HepG2 (cell line): Measurements from ENCODE around the gene PRSS48. TPM values are rescaled to one million over a fixed set of nuclear protein-coding genes. Genes with fewer than 3 reads are reported as not detected.
A peak's percentile ranks its signal among the peaks of the same experiment; 100 is the strongest.

Experiments
- CREM ChIP-seq, 2 experiments: sonication (generic) in 1 of 2; formaldehyde crosslinking in 1 of 2; IDR thresholded peaks; 2 replicates each; pipeline versions ENCODE4 v1.4.0 to v1.6.1; 2016 to 2020; ENCODE audit warnings: antibody characterized with exemption in 1 of 2, mild to moderate bottlenecking in 1 of 2, missing genetic modification reagents in 1 of 2
- ELF3 ChIP-seq: IDR thresholded peaks from 2 replicates; pipeline ENCODE4 v1.6.1; 2016; ENCODE audit warnings: missing genetic modification reagents, missing compliant biosample characterization
- HMG20B ChIP-seq: conservative IDR thresholded peaks from 2 replicates; pipeline ENCODE4 v1.6.1; 2016; ENCODE audit warnings: missing genetic modification reagents, missing compliant biosample characterization
- KDM5B ChIP-seq: sonication (generic); formaldehyde crosslinking; IDR thresholded peaks from 2 replicates; pipeline ENCODE4 v1.4.0; 2020; ENCODE audit warnings: missing genetic modification reagents, mild to moderate bottlenecking, borderline replicate concordance
- MAFG ChIP-seq: sonication (generic); formaldehyde crosslinking; IDR thresholded peaks from 2 replicates; pipeline ENCODE4 v1.5.1; 2020; ENCODE audit warnings: mild to moderate bottlenecking, missing genetic modification reagents
- RBFOX2 ChIP-seq: fragments of 200-400 bp; formaldehyde crosslinking; IDR thresholded peaks from 2 replicates; pipeline ENCODE4 v1.6.1; 2017; ENCODE audit warnings: low read depth, mild to moderate bottlenecking, low read length
- RCOR2 ChIP-seq: IDR thresholded peaks from 2 replicates; pipeline ENCODE4 v1.6.1; 2016; ENCODE audit warnings: missing biosample characterization, missing genetic modification reagents
- ZNF441 ChIP-seq: sonication (generic); formaldehyde crosslinking; IDR thresholded peaks from 2 replicates; pipeline ENCODE4 v1.7.0; 2021; ENCODE audit warnings: missing genetic modification reagents, borderline replicate concordance
- ZNF614 ChIP-seq: IDR thresholded peaks from 2 replicates; pipeline ENCODE4 v1.6.1; 2018; ENCODE audit warnings: missing biosample characterization, missing genetic modification reagents, inconsistent platforms, borderline replicate concordance
- ZNF644 ChIP-seq: IDR thresholded peaks from 2 replicates; pipeline ENCODE4 v1.6.1; 2016; ENCODE audit warnings: low read depth
- ZNF841 ChIP-seq: sonication (generic); formaldehyde crosslinking; IDR thresholded peaks from 2 replicates; pipeline ENCODE4 v1.8.1; 2023; ENCODE audit warnings: missing genetic modification reagents, borderline replicate concordance
- ZNF879 ChIP-seq: sonication (generic); formaldehyde crosslinking; IDR thresholded peaks from 2 replicates; pipeline ENCODE4 v1.8.1; 2023; ENCODE audit warnings: missing genetic modification reagents
- polyA plus RNA-seq, 8 experiments: library from polyadenylated mRNA; depleted of rRNA in 3 of 8; stranded (reverse) in 7 of 8; unstranded in 1 of 8; fragments of >200 nt; fragmentation: Illumina TruSeq in 4 of 8; extraction: Trizol in 4 of 8; gene quantifications; 2 replicates each; pipeline versions ENCODE4 v1.2.1 to v1.2.3, GENCODE V29; 2011 to 2016; ENCODE audit warnings: low read depth in 4 of 8, missing spikeins in 1 of 8, mixed read lengths in 1 of 8; ENCODE audit not compliant: insufficient read depth in 1 of 8
- total RNA-seq, 5 experiments: library from RNA; depleted of rRNA; stranded (reverse); fragments of >200 nt; fragmentation: Illumina TruSeq; extraction: Trizol; gene quantifications; 2 replicates each; pipeline ENCODE4 v1.2.3, GENCODE V29; 2016; ENCODE audit warnings: low read depth in 1 of 5
- TF ChIP-seq, protein P1 (sequence below): sonication (generic); formaldehyde crosslinking; IDR thresholded peaks from one replicate; pipeline ENCODE4 v1.5.1; 2020; ENCODE audit warnings: mild to moderate bottlenecking, missing genetic modification reagents; ENCODE audit errors: not compliant biosample characterization
- TF ChIP-seq, protein P2 (sequence below): sonication (generic); formaldehyde crosslinking; IDR thresholded peaks from 2 replicates; pipeline ENCODE4 v1.4.0; 2020; ENCODE audit warnings: missing genetic modification reagents
- TF ChIP-seq, protein P3 (sequence below): IDR thresholded peaks from 2 replicates; pipeline ENCODE4 v1.4.0; 2020; ENCODE audit warnings: mild to moderate bottlenecking, missing genetic modification reagents

Gene PRSS48
- total and polyA plus RNA-seq, 2 of the 13 experiments (the other 11 are each of a cell fraction or from before 2014, with no cell fraction given) = not detected

DNA sequence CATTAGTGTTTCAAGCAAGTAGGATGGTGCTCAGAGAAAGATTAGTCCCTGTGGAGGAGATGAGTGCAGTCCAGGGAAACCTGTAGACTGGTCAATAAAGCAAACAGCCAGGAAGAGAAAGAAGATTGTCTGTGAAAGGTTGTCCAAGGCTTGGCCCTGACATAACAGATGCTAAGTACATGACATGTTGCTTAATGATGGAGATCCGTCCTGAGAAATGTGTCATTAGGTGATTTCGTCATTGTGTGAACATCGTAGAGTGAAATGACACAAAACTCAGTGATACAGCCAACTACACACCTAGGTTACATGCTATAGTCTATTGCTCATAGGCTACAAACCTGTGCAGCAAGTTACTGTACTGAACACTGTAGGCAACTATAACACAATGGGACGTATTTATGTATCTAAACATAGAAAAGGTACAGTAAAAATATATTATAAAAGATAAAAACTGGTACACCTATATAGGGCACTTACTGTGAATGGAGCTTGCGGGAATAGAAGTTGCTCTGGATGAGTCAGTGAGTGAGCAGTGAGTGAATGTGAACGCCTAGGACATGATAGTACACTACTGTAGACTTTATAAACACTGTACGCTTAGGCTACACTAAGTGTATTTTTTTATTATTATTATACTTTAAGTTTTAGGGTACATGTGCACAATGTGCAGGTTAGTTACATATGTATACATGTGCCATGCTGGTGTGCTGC lies 9.0 kb upstream of the PRSS48 start (continued):
- TF ChIP-seq, protein P1, sequence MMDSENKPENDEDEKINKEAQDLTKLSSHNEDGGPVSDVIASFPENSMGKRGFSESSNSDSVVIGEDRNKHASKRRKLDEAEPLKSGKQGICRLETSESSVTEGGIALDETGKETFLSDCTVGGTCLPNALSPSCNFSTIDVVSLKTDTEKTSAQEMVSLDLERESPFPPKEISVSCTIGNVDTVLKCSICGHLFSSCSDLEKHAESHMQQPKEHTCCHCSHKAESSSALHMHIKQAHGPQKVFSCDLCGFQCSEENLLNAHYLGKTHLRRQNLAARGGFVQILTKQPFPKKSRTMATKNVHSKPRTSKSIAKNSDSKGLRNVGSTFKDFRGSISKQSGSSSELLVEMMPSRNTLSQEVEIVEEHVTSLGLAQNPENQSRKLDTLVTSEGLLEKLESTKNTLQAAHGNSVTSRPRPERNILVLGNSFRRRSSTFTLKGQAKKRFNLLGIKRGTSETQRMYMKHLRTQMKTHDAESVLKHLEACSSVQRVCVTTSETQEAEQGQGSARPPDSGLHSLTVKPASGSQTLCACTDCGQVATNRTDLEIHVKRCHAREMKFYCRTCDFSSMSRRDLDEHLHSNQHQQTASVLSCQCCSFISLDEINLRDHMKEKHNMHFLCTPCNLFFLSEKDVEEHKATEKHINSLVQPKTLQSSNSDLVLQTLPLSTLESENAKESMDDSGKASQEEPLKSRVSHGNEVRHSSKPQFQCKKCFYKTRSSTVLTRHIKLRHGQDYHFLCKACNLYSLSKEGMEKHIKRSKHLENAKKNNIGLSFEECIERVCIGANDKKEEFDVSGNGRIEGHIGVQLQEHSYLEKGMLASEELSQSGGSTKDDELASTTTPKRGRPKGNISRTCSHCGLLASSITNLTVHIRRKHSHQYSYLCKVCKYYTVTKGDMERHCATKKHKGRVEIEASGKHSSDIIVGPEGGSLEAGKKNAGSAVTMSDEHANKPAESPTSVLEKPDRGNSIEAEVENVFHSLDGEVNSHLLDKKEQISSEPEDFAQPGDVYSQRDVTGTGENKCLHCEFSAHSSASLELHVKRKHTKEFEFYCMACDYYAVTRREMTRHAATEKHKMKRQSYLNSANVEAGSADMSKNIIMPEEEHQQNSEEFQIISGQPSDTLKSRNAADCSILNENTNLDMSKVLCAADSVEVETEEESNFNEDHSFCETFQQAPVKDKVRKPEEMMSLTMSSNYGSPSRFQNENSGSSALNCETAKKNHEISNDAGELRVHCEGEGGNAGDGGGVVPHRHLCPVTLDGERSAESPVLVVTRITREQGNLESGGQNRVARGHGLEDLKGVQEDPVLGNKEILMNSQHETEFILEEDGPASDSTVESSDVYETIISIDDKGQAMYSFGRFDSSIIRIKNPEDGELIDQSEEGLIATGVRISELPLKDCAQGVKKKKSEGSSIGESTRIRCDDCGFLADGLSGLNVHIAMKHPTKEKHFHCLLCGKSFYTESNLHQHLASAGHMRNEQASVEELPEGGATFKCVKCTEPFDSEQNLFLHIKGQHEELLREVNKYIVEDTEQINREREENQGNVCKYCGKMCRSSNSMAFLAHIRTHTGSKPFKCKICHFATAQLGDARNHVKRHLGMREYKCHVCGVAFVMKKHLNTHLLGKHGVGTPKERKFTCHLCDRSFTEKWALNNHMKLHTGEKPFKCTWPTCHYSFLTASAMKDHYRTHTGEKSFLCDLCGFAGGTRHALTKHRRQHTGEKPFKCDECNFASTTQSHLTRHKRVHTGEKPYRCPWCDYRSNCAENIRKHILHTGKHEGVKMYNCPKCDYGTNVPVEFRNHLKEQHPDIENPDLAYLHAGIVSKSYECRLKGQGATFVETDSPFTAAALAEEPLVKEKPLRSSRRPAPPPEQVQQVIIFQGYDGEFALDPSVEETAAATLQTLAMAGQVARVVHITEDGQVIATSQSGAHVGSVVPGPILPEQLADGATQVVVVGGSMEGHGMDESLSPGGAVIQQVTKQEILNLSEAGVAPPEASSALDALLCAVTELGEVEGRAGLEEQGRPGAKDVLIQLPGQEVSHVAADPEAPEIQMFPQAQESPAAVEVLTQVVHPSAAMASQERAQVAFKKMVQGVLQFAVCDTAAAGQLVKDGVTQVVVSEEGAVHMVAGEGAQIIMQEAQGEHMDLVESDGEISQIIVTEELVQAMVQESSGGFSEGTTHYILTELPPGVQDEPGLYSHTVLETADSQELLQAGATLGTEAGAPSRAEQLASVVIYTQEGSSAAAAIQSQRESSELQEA (CRISPR knock-in tag) = no peak
- TF ChIP-seq CREM (IDR thresholded peaks at IDR 0.05) = peak; percentile 20; the same call in 1 of the 2 replicates
- TF ChIP-seq CREM (CRISPR knock-in tag; IDR thresholded peaks at IDR 0.05) = no peak
- no peak for TF ChIP-seq ZNF841 (CRISPR knock-in tag)
- no peak for TF ChIP-seq MAFG
- TF ChIP-seq ELF3 (CRISPR knock-in tag) = no peak
- peak; percentile 44; the same call in 1 of the 2 replicates for TF ChIP-seq RCOR2 (CRISPR knock-in tag)
- TF ChIP-seq HMG20B (CRISPR knock-in tag) = no peak
- TF ChIP-seq ZNF644 (CRISPR knock-in tag) = no peak
- no peak for TF ChIP-seq KDM5B (CRISPR knock-in tag)
- TF ChIP-seq ZNF441 (CRISPR knock-in tag) = no peak
- no peak for TF ChIP-seq ZNF879 (CRISPR knock-in tag)
- no peak for TF ChIP-seq ZNF614 (CRISPR knock-in tag)
- TF ChIP-seq, protein P2, sequence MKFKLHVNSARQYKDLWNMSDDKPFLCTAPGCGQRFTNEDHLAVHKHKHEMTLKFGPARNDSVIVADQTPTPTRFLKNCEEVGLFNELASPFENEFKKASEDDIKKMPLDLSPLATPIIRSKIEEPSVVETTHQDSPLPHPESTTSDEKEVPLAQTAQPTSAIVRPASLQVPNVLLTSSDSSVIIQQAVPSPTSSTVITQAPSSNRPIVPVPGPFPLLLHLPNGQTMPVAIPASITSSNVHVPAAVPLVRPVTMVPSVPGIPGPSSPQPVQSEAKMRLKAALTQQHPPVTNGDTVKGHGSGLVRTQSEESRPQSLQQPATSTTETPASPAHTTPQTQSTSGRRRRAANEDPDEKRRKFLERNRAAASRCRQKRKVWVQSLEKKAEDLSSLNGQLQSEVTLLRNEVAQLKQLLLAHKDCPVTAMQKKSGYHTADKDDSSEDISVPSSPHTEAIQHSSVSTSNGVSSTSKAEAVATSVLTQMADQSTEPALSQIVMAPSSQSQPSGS (CRISPR knock-in tag) = no peak
- TF ChIP-seq RBFOX2 = no peak
- TF ChIP-seq, protein P3, sequence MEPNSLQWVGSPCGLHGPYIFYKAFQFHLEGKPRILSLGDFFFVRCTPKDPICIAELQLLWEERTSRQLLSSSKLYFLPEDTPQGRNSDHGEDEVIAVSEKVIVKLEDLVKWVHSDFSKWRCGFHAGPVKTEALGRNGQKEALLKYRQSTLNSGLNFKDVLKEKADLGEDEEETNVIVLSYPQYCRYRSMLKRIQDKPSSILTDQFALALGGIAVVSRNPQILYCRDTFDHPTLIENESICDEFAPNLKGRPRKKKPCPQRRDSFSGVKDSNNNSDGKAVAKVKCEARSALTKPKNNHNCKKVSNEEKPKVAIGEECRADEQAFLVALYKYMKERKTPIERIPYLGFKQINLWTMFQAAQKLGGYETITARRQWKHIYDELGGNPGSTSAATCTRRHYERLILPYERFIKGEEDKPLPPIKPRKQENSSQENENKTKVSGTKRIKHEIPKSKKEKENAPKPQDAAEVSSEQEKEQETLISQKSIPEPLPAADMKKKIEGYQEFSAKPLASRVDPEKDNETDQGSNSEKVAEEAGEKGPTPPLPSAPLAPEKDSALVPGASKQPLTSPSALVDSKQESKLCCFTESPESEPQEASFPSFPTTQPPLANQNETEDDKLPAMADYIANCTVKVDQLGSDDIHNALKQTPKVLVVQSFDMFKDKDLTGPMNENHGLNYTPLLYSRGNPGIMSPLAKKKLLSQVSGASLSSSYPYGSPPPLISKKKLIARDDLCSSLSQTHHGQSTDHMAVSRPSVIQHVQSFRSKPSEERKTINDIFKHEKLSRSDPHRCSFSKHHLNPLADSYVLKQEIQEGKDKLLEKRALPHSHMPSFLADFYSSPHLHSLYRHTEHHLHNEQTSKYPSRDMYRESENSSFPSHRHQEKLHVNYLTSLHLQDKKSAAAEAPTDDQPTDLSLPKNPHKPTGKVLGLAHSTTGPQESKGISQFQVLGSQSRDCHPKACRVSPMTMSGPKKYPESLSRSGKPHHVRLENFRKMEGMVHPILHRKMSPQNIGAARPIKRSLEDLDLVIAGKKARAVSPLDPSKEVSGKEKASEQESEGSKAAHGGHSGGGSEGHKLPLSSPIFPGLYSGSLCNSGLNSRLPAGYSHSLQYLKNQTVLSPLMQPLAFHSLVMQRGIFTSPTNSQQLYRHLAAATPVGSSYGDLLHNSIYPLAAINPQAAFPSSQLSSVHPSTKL = peak; percentile 60; the same call in 1 of the 2 replicates
